K562 (cell line): Measurements from ENCODE around the gene MTRF1L. TPM values are rescaled to one million over a fixed set of nuclear protein-coding genes. Genes with fewer than 3 reads are reported as not detected.

Experiments
- ATAC-seq: fragments of 200-7000 bp; cut with Tn5 transposase; 3 replicates; pipeline ENCODE4 v1.9.1; 2020; ENCODE audit warnings: moderate library complexity
- BruUV-seq: library from RNA; stranded (reverse); fragments of 400-500 nt; replicated peaks from 2 replicates; lab custom pipeline; 2021; lab: Mats Ljungman, UMichigan
- CTCF ChIA-PET: fragments of 300-600 bp; formaldehyde crosslinking; extraction: SDS; loops from one replicate; lab custom pipeline; 2021; ENCODE audit warnings: low intra/inter-chr PET ratio; lab: Yijun Ruan, JAX
- POLR2A ChIA-PET: fragments of 300-600, 350-650 bp; sonication (Branson Sonifier 250); formaldehyde crosslinking; extraction: SDS; loops from one replicate; lab custom pipeline; 2021; ENCODE audit warnings: antibody characterized with exemption, inconsistent platforms; lab: Yijun Ruan, JAX
- DNase-seq, 4 experiments: peaks; one replicate each; pipeline versions ENCODE4 v3.0.0 to v3.0.0-alpha.2; 2011 to 2018; ENCODE audit warnings: low spot score in 3 of 4, mixed read lengths in 3 of 4; ENCODE audit errors: extremely low read depth in 1 of 4
- FAIRE-seq: peaks from 2 replicates; lab custom pipeline; 2011; peaks lifted over from hg19 to GRCh38; lab: Jason Lieb, UNC
- H2AFZ ChIP-seq: 2 replicates; pipeline ENCODE4 v1.6.0; 2011; ENCODE audit warnings: low read depth, low read length, control low read depth, inconsistent platforms
- H3K27ac ChIP-seq: fragments of 200-600 bp; 3 replicates; pipeline ENCODE4 v1.8.0; 2011; ENCODE audit warnings: low read depth, mild to moderate bottlenecking, control low read depth, inconsistent platforms, low read length, moderate library complexity, mixed read lengths; ENCODE audit errors: extremely low read depth
- H3K27me3 ChIP-seq, 2 experiments: fragments of 300-600 bp in 1 of 2; 2 replicates in 1 of 2; 3 replicates in 1 of 2; pipeline versions ENCODE4 v1.6.0 to v1.8.0; 2011; ENCODE audit warnings: inconsistent platforms in 2 of 2, low read length in 2 of 2, mild to moderate bottlenecking in 1 of 2, mixed read lengths in 1 of 2, moderate library complexity in 1 of 2; ENCODE audit not compliant: control insufficient read depth in 2 of 2, insufficient read depth in 2 of 2
- H3K36me3 ChIP-seq: fragments of 300-600 bp; 3 replicates; pipeline ENCODE4 v1.8.0; 2011; ENCODE audit warnings: mild to moderate bottlenecking, low read length, inconsistent platforms; ENCODE audit not compliant: control insufficient read depth, insufficient read depth
- H3K4me1 ChIP-seq, 2 experiments: fragments of 200-600 bp in 1 of 2; replicated peaks in 1 of 2; 2 replicates in 1 of 2; 3 replicates in 1 of 2; pipeline versions ENCODE4 v1.5.1 to v1.8.0; 2011; ENCODE audit warnings: inconsistent platforms in 2 of 2, low read length in 2 of 2, mild to moderate bottlenecking in 1 of 2, mixed read lengths in 1 of 2, moderate library complexity in 1 of 2; ENCODE audit not compliant: control insufficient read depth in 2 of 2, insufficient read depth in 2 of 2
- H3K4me2 ChIP-seq: 2 replicates; pipeline ENCODE4 v1.6.1; 2011; ENCODE audit warnings: low read length, control low read depth, inconsistent platforms, mixed read lengths; ENCODE audit not compliant: insufficient read depth
- H3K4me3 ChIP-seq: fragments of 200-600 bp; sonication (generic), shearing (Covaris generic); 2 replicates; pipeline ENCODE4 v1.5.1; 2016; ENCODE audit warnings: control low read depth, inconsistent platforms
- H3K79me2 ChIP-seq: fragments of 200-600 bp; 3 replicates; pipeline ENCODE4 v1.8.0; 2011; ENCODE audit warnings: low read length, inconsistent platforms; ENCODE audit not compliant: control insufficient read depth, insufficient read depth
- H3K9ac ChIP-seq, 2 experiments: 2 replicates each; pipeline versions ENCODE4 v1.6.0 to v1.6.1; 2011; ENCODE audit warnings: low read depth in 2 of 2, low read length in 2 of 2, control low read depth in 1 of 2, inconsistent platforms in 1 of 2, mild to moderate bottlenecking in 1 of 2, mixed read lengths in 1 of 2; ENCODE audit not compliant: insufficient read depth in 1 of 2
- H3K9me1 ChIP-seq: one replicate; pipeline ENCODE4 v1.6.0; 2011; ENCODE audit warnings: inconsistent platforms, mild to moderate bottlenecking, low read length, moderate library complexity; ENCODE audit not compliant: control insufficient read depth, insufficient read depth
- H3K9me3 ChIP-seq: replicated peaks from 2 replicates; pipeline ENCODE4 v1.5.1; 2011; ENCODE audit warnings: low read depth, low read length, inconsistent platforms; ENCODE audit not compliant: control insufficient read depth, insufficient read depth
- H4K20me1 ChIP-seq: replicated peaks from 2 replicates; pipeline ENCODE4 v1.6.1; 2011; ENCODE audit warnings: low read length, inconsistent platforms, mixed read lengths; ENCODE audit not compliant: control insufficient read depth, insufficient read depth
- CC2D1A ChIP-seq: fragments of 450-650 bp; IDR thresholded peaks from 2 replicates; pipeline ENCODE4 v1.6.1; 2017; ENCODE audit warnings: mild to moderate bottlenecking
- DACH1 ChIP-seq: fragments of 450-650 bp; IDR thresholded peaks from 2 replicates; pipeline ENCODE4 v1.6.1; 2018; ENCODE audit not compliant: partially characterized antibody
- GABPA ChIP-seq: fragments of 200-800 bp; sonication (Bioruptor generic); conservative IDR thresholded peaks from 2 replicates; pipeline ENCODE4 v1.6.1; 2016; ENCODE audit warnings: low read depth, missing genetic modification characterization, missing compliant biosample characterization
- HEY1 ChIP-seq: fragments of 250-450 bp; sonication (Bioruptor Pico); IDR thresholded peaks from 2 replicates; pipeline ENCODE4 v1.5.0; 2020; ENCODE audit warnings: mild to moderate bottlenecking, moderate library complexity, borderline replicate concordance
- HNRNPK ChIP-seq: fragments of 200-400 bp; formaldehyde crosslinking; IDR thresholded peaks from one replicate; pipeline ENCODE4 v1.6.1; 2018; ENCODE audit warnings: mild to moderate bottlenecking, low read depth, low read length; ENCODE audit not compliant: poor library complexity, severe bottlenecking
- RBM15 ChIP-seq: fragments of 200-400 bp; formaldehyde crosslinking; IDR thresholded peaks from 2 replicates; pipeline ENCODE4 v1.6.1; 2018; ENCODE audit warnings: mild to moderate bottlenecking, low read length, moderate library complexity; ENCODE audit not compliant: insufficient read depth
- ZNF583 ChIP-seq: fragments of 250-450 bp; sonication (Bioruptor Pico); IDR thresholded peaks from 2 replicates; pipeline ENCODE4 v1.4.0; 2020
- ZNF586 ChIP-seq: fragments of 450-650 bp; formaldehyde crosslinking; conservative IDR thresholded peaks from 2 replicates; pipeline ENCODE4 v1.4.0; 2020; ENCODE audit warnings: mild to moderate bottlenecking, moderate library complexity
- WGBS: fragments of 100-300 bp; shearing (Covaris generic); methylation state at CpG from one replicate; pipeline ENCODE4 v1.1.6; 2016; ENCODE audit warnings: low coverage, mixed read lengths; ENCODE audit not compliant: insufficient coverage; ENCODE audit errors: missing lambda C conversion rate; 5-methylcytosine and 5-hydroxymethylcytosine counted together
- in situ Hi-C: fragments of 300-500 bp; cut with MboI; formaldehyde crosslinking; loops from 4 replicates; pipeline ENCODE4 v1.15.0; 2018; ENCODE audit warnings: inconsistent platforms, mixed read lengths
- intact Hi-C: fragments of 100-400 bp; cut with micrococcal nuclease; formaldehyde crosslinking; loops from 2 replicates; pipeline ENCODE4 v1.14.2; 2022
- polyA plus RNA-seq, 8 experiments: library from polyadenylated mRNA; depleted of rRNA in 4 of 8; stranded (reverse) in 5 of 8; unstranded in 3 of 8; fragments of >200 nt; fragmentation: Nextera tagmentation in 2 of 8; fragmentation: Illumina TruSeq in 1 of 8; extraction: Ambion mirVana in 2 of 8; extraction: Trizol in 1 of 8; gene quantifications; 2 replicates each; pipeline versions ENCODE4 v1.2.1 to v1.2.3, GENCODE V29; 2011 to 2014; ENCODE audit warnings: inconsistent platforms in 1 of 8, missing spikeins in 1 of 8
- total RNA-seq, 7 experiments: library from RNA; depleted of rRNA in 6 of 7; stranded (reverse); fragments of >200 nt in 6 of 7; fragmentation: Illumina TruSeq in 2 of 7; extraction: Trizol in 2 of 7; gene quantifications; 2 replicates each; pipeline versions ENCODE4 v1.2.1 to v1.2.3, GENCODE V29; 2011 to 2021; ENCODE audit warnings: low replicate concordance in 1 of 7
- TF ChIP-seq, protein P1 (sequence below): fragments of 450-650 bp; formaldehyde crosslinking; IDR thresholded peaks from 2 replicates; pipeline ENCODE4 v1.4.0; 2022; ENCODE audit warnings: mild to moderate bottlenecking, moderate library complexity
- TF ChIP-seq, protein P2 (sequence below): fragments of 250-450 bp; sonication (Bioruptor Pico); IDR thresholded peaks from 2 replicates; pipeline ENCODE4 v1.4.0; 2020; ENCODE audit warnings: mild to moderate bottlenecking, moderate library complexity

MTRF1L gene
- total and polyA plus RNA-seq, 9 of the 15 experiments (the other 6 are each of a cell fraction or from before 2014, with no cell fraction given) = 10.7 to 34.0 (median 30.2) TPM

DNA sequence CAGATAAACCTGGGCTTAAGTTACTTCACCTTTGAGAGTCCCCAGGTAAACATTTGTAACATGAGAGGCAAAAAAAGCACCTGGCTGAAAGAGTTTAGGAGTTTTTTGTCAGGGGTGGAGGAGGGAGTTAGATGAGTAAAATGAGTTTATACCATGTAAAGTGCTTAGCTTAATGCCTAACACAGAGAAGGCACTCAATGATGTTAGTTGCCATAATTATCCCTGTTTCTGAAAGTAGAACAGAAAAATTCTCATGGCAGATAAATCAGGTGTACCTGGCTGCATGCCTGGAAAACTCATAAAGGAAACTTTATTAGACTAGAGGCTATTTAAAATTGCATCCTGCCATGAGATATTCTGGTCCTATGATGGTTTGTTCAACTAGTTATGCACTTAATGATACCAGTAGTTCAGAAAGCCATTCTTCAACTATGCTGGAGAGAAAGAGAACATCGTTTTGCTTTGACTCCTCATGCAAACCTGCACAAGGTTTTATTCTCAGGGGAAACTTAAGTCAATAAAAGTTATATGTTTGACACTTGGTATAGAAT is 60.1 kb downstream of the MTRF1L start:
- Histone ChIP-seq H3K4me2 (no peak overlapping the region), H3K79me2 (no peaks in the 10 kb centered on the region), H2AFZ (no peak overlapping the region), H3K36me3 (no peaks in the 10 kb centered on the region), H3K4me3 (no peak overlapping the region), H3K9me3 (no peaks in the 10 kb centered on the region), H4K20me1 (no peaks in the 10 kb centered on the region), H3K27ac (no peak overlapping the region), H3K4me1 (no peaks in the 10 kb centered on the region), H3K9ac (no peak overlapping the region), H3K27me3 (peaks cover 3 to 12% of the 10 kb centered on the region in 2 experiments; a peak in 3 of 5 replicates), H3K9me1 (no peaks in the 10 kb centered on the region)
- FAIRE-seq = no peak
- CTCF ChIA-PET = interaction anchor here (1.0 kb wide), 1 partner anchor 11 kb away, joined by 3 read pairs; no protein-coding TSS in a partner anchor
- POLR2A ChIA-PET = no interaction called here
- no TSS peak for BruUV-seq
- TF ChIP-seq HEY1 (CRISPR knock-in tag) (no peak), CC2D1A (no peak), DACH1 (no peak), ZNF586 (CRISPR knock-in tag) (no peak), ZNF583 (CRISPR knock-in tag) (no peak), RBM15 (no peak), GABPA (tag) (no peak), HNRNPK (no peak)
- TF ChIP-seq, protein P1, sequence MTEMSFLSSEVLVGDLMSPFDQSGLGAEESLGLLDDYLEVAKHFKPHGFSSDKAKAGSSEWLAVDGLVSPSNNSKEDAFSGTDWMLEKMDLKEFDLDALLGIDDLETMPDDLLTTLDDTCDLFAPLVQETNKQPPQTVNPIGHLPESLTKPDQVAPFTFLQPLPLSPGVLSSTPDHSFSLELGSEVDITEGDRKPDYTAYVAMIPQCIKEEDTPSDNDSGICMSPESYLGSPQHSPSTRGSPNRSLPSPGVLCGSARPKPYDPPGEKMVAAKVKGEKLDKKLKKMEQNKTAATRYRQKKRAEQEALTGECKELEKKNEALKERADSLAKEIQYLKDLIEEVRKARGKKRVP (CRISPR knock-in tag) = no peak
- TF ChIP-seq, protein P2, sequence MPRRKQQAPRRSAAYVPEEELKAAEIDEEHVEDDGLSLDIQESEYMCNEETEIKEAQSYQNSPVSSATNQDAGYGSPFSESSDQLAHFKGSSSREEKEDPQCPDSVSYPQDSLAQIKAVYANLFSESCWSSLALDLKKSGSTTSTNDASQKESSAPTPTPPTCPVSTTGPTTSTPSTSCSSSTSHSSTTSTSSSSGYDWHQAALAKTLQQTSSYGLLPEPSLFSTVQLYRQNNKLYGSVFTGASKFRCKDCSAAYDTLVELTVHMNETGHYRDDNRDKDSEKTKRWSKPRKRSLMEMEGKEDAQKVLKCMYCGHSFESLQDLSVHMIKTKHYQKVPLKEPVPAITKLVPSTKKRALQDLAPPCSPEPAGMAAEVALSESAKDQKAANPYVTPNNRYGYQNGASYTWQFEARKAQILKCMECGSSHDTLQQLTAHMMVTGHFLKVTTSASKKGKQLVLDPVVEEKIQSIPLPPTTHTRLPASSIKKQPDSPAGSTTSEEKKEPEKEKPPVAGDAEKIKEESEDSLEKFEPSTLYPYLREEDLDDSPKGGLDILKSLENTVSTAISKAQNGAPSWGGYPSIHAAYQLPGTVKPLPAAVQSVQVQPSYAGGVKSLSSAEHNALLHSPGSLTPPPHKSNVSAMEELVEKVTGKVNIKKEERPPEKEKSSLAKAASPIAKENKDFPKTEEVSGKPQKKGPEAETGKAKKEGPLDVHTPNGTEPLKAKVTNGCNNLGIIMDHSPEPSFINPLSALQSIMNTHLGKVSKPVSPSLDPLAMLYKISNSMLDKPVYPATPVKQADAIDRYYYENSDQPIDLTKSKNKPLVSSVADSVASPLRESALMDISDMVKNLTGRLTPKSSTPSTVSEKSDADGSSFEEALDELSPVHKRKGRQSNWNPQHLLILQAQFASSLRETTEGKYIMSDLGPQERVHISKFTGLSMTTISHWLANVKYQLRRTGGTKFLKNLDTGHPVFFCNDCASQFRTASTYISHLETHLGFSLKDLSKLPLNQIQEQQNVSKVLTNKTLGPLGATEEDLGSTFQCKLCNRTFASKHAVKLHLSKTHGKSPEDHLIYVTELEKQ (CRISPR knock-in tag) = no peak
- intact Hi-C loops (loop anchor here (10.0 kb wide), 1 partner anchor 668 kb away; no protein-coding TSS in a partner anchor), in situ Hi-C loops (no loop called here)
- DNase-seq = no peak
- WGBS = 0% methylated on average over 1 of the region's 1 CpG
- ATAC-seq = no peak
